ES-I3 (cell line): ENCODE measurements around the gene EPB41L5.
A peak's percentile ranks its signal among the peaks of the same experiment; 100 is the strongest.
"Not testable (repeated sequence)": the region's sequence is repeated elsewhere in the genome, so short reads cannot be mapped to it uniquely, and the experiment has no call there.

ENCODE experiments used
- H3K36me3 ChIP-seq: 2 replicates; pipeline ENCODE4 v1.6.1; 2013; ENCODE audit warnings: mild to moderate bottlenecking, low read length, control low read depth, moderate library complexity; ENCODE audit not compliant: insufficient read depth
- H3K4me1 ChIP-seq: 2 replicates; pipeline ENCODE4 v1.6.1; 2013; ENCODE audit warnings: mild to moderate bottlenecking, control low read depth, low read length; ENCODE audit not compliant: insufficient read depth
- H3K9ac ChIP-seq: 2 replicates; pipeline ENCODE4 v1.6.1; 2013; ENCODE audit warnings: low read depth, mild to moderate bottlenecking, low read length, moderate library complexity
- H3K9me3 ChIP-seq: 2 replicates; pipeline ENCODE4 v1.6.1; 2013; ENCODE audit warnings: mild to moderate bottlenecking, low read length, moderate library complexity; ENCODE audit not compliant: control insufficient read depth, insufficient read depth

Gene EPB41L5

DNA sequence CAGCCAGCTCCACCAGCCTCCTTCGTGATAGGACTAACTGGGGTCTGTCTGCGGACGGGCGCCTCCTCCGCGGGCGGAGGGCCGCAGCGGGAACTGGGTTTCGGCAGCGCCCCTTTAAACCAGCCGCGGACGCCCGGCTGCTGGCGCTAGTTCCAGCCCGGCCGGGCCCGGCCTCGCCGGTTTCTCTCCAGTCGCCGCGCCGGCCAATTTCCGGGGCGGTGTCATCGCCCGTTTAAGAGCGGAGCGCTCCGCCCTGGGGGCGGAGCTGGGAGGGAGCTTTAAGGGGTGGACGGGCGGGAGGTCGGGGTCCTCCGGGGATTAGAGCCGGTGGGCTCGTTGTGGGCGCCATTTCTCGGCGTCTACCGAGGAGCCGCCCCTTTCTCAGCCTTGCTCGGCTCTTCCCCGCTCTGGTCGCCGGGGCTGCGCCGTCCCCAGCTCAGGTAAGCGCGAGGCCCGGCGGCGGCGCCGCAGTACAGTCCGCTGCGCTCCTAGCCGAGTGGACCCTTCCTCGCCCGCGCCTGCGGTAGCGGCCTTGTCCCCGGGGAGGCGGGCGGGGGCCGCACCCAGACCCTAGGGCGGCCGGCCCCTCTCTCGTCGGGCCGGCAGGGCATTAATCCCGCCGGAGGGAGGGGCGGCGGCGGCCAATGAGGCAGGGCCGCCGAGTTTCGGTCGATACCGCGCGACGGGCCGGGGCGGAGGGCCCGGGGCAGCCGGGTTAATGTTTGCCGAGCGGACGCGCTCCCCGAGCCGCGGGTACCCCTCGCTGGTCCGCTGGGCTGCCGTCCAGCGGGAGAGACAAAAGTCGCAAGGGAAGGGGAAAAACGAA is at the start of gene EPB41L5:
Gene EPB41L5 (plus strand): TSS at position 307 of the 826 bp plus-strand sequence. CDS start 6,008 bp downstream, outside the sequence.
- H3K36me3 ChIP-seq, result no peaks in the 10 kb centered on the region
- H3K9ac ChIP-seq, result peak within 1 kb of the TSS; percentile 87
- peaks cover 14% of the 10 kb centered on the region for H3K4me1 ChIP-seq
- no peaks in the 10 kb centered on the region for H3K9me3 ChIP-seq

DNA sequence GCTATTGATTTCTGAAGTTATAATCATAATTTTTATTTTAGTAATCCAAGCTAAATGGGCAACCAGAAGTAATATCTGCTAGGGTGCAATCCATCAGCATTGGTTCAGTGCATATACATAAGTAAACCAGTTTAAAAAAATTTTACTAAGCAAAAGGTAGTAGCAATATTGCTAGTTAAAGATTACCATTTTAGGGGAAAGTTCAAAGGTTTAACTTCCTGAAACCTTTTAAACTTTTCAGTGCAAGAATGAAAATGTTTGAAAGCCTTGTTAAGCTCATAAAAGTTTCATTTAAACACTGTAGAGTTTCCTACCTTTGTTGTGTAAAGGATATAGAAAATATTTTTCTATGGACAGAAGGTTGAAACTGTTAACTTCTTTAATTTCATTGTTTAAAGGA is 31.0 kb upstream of the EPB41L5 start:
- Histone ChIP-seq H3K9ac (no peak overlapping the region), H3K9me3 (no peaks in the 10 kb centered on the region), H3K4me1 (no peaks in the 10 kb centered on the region), H3K36me3 (no peaks in the 10 kb centered on the region; the same call in 1 of the 2 replicates)

DNA sequence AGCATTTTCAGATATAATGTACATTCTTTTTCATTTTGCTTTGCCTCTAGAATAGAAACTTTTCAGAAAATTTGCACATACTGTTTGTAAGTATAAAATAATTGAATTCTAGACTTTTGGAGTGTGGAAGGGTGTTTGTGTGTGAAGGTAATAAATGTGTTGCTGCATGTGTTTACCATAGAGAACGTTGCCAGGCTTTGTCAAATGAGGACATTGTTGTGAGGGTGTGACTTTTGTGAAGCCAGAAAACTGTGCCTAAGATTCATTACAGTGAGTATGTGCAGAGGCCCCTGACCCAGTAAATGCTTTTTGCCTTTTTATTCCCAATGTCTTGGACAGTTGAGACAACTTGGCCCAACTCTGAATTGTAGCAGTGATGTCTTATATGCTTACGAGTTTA is 30.4 kb upstream of the EPB41L5 start:
- Histone ChIP-seq H3K9ac (no peak overlapping the region), H3K4me1 (no peaks in the 10 kb centered on the region), H3K36me3 (no peaks in the 10 kb centered on the region), H3K9me3 (no peaks in the 10 kb centered on the region)

DNA sequence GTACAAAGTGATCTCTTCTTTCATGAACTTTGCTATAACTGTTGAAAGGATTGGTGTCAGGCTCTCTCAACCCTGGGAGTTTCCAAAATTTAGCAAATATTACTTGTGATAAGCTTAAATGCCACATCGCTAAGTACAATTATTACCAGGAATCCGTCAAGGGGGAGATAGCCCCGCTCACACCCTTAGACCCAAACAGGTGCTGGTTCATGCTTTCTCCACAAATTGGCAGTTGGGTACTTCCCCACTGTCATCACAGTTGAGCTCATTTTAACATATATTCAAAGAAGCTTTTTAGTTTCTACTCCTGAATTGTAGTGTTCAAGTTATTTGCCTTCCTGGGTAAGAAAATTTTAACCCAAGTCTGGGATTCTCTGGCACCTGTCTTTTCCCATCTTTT is 29.8 kb upstream of the EPB41L5 start:
- H3K9me3 ChIP-seq, result peaks cover 1% of the 10 kb centered on the region
- no peaks in the 10 kb centered on the region for H3K4me1 ChIP-seq
- H3K9ac ChIP-seq, result no peak overlapping the region
- no peaks in the 10 kb centered on the region for H3K36me3 ChIP-seq

DNA sequence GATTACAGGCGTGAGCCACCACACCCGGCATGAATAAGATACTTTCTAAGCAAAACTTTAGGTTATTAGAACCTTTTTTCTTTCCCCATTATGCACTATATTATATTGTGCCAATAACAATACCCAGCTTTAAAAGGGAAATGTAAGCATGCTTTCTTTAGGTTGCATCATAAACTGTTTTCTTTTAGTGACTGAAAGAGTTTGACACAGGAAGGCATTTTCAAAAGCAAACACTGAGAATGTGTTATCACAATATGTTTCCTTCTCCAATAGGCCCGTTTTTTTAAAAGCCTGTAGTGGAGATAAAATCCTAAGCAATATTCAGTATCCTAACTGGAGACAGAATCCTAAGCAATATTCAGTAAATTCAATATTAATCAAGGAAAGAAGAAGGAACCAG is 16.7 kb upstream of the EPB41L5 start:
- Histone ChIP-seq H3K4me1 (no peaks in the 10 kb centered on the region), H3K36me3 (no peaks in the 10 kb centered on the region), H3K9me3 (no peaks in the 10 kb centered on the region), H3K9ac (no peak overlapping the region)

DNA sequence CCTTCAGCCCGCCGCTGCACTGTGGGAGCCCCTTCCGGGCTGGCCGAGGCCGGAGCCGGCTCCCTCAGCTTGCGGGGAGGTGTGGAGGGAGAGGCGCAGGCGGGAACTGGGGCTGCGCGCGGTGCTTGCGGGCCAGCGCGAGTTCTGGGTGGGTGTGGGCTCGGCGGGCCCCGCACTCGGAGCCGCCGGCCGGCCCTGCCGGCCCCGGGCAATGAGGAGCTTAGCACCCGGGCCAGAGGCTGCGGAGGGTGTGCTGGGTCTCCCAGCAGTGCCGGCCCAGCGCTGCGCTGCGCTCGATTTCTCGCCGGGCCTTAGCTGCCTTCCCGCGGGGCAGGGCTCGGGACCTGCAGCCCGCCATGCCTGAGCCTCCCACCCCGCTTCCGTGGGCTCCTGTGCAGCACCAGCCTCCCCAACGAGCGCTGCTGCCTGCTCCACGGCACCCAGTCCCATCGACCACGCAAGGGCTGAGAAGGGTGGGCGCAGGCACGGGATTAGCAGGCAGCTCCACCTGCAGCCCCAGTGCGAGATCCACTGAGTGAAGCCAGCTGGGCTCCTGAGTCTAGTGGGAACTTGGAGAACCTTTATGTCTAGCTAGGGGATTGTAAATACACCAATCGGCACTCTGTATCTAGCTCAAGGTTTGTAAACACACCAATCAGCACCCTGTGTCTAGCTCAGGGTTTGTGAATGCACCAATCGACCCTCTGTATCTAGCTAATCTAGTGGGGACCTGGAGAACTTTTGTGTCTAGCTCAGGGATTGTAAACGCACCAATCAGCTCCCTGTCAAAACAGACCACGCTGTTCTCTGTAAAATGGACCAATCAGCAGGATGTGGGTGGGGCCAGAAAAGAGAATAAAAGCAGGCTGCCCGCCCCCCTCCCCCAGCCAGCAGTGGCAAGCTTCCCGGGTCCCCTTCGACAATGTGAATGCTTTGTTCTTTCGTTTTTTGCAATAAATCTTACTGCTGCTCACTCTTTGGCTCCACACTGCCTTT is 15.7 kb upstream of the EPB41L5 start:
- not testable (repeated sequence) for H3K9me3 ChIP-seq, H3K36me3 ChIP-seq, H3K4me1 ChIP-seq, H3K9ac ChIP-seq

DNA sequence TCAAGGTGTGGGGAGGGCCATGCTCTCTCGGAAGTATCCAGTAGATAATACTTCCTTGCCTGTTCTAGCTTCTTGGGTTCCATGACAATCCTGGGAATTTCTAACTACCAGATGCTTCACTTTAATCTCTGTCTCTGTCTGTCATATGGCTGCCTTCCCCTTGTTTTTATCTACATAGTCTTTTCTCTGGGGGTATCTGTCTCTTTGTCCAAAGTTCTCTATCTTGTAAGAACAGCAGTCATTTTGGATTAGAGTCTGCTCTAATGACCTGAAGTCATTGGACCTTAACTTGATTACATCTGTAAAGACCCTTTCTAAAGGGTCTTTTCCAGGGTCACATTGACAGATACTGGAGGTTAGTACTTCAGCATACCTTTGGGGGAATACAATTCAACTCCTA is 11.4 kb upstream of the EPB41L5 start:
- no peaks in the 10 kb centered on the region for H3K36me3 ChIP-seq
- no peak overlapping the region for H3K9ac ChIP-seq
- no peaks in the 10 kb centered on the region for H3K9me3 ChIP-seq
- H3K4me1 ChIP-seq, result peaks cover 2% of the 10 kb centered on the region; the same call in 1 of the 2 replicates

DNA sequence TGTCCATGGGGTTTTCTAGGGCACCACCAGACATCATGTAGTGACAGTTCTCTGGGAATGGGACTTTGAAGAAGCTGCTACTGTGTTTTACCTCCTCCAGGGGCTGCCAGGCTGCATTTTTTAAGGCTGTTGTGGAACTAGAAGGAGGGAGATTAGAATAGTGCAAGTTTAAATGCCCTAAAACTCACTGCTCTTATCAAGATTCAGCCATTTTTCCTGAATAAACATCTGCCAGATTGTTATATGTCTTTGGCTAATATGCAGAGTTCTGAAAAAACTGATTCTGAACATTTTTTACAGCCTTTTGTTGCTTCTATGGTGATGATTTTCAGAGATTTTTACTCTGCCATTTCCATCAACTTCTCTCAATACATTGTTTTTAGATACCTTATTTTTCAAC is 8.6 kb upstream of the EPB41L5 start:
- no peaks in the 10 kb centered on the region for H3K9me3 ChIP-seq
- H3K9ac ChIP-seq, result no peak overlapping the region
- H3K4me1 ChIP-seq, result peaks cover 6% of the 10 kb centered on the region; the same call in 1 of the 2 replicates
- H3K36me3 ChIP-seq, result no peaks in the 10 kb centered on the region

DNA sequence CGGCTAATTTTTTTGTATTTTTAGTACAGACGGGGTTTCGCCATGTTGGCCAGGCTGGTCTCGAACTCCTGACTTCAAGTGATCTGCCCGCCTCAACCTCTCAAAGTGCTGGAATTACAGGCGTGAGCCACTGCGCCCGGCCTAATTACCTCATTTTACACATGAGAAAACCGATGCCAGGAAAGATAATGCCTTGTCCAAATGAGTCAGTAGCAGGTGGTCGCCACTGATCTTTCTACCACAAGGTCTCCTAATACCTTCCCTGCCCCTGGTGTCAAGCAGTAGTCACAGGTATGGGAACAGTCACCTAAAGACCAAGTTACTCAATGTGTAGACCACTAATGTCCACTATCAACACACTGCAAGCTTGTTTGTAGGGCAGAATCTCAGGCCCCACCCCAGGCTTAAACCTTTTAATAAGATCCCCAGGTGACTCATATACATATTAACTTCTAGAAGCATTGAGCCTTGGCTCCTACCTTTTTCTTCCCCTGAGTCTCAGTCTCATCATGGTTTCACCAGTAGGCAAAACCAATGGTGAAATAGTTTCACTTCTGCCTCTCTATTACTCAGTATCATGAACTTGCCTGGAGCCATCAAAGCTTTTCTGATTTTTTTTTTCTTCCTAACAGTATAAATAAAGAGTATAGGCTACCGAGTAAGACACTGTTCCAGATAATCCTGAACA is 6.9 kb upstream of the EPB41L5 start:
- peaks cover 6% of the 10 kb centered on the region; the same call in 1 of the 2 replicates for H3K4me1 ChIP-seq
- H3K9ac ChIP-seq, result no peak overlapping the region
- no peaks in the 10 kb centered on the region for H3K36me3 ChIP-seq
- H3K9me3 ChIP-seq, result no peaks in the 10 kb centered on the region

DNA sequence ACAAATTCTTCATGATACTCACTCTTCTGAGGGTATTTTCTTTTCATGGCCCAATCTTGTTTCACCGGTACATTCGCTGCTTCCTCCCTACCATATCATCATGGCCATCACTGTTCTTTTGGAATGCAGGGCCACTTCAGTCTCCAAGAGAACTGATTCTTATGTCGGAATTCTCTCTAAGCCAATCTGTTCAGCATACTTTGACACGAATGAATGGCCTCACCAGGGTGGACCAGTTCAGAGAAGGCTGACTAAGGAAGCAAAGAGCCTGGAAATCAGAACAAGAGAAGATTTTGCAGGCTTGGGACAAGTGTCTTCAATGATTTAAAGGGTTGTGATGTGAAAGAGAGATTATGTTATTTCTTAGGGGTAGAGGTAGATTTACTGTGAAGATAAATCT is 5.0 kb upstream of the EPB41L5 start:
- Histone ChIP-seq H3K9me3 (no peaks in the 10 kb centered on the region), H3K9ac (no peak overlapping the region), H3K4me1 (peaks cover 9% of the 10 kb centered on the region; the same call in 1 of the 2 replicates), H3K36me3 (no peaks in the 10 kb centered on the region)

DNA sequence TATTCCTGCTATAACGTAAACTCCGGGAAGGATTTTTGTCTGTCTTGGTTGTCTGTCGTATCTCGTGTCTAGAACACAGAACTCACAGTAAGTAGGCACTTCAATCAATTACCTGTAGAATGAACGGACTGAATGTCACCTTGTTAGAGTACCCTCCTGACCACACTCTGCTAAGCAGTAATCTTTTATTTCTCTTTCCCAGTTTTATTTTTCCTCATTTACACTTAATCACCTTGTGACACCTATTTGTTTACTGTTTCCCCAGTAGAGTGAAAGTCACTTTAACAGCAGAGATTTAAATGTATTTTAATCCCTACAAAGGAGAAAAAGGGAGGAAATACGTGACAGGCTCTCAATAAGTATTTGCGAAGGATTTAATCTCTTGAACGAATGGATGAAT is 514 bp upstream of the EPB41L5 start:
- H3K4me1 ChIP-seq, result peaks cover 13% of the 10 kb centered on the region
- H3K9ac ChIP-seq, result peak overlapping the region; percentile 87; the same call in 1 of the 2 replicates
- H3K36me3 ChIP-seq, result no peaks in the 10 kb centered on the region
- H3K9me3 ChIP-seq, result no peaks in the 10 kb centered on the region

DNA sequence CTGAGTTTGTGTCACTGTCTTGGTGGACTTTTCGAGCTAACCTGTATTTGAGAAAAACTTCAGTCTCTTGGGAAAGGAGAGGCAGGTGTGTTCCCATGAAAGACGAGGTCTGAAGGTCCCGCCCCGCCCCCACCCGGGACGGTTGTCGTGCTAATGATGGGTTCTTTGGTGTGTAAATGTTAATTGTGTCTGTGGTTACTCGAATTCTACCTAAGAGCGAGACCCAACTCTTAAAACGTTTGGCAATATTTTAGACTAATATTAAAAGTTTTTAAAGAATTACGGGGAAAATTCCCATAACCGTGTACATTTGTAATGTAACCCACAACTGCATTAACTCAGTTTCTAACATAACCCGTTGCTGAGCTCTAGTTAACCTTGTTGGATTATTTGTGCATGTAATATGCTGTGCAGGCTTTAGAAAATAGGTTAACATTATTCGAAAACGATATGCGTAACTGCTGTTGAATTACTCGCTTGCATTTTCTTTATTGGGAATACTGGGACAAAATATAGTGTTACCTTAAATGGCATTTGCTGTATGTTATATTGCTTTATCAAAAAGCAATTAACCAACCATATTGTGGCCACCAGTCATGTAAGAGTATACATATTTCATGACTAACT is 833 bp downstream of the EPB41L5 start:
- H3K4me1 ChIP-seq, result peaks cover 17% of the 10 kb centered on the region
- H3K9me3 ChIP-seq, result no peaks in the 10 kb centered on the region
- peak overlapping the region; percentile 87 for H3K9ac ChIP-seq
- no peaks in the 10 kb centered on the region for H3K36me3 ChIP-seq

DNA sequence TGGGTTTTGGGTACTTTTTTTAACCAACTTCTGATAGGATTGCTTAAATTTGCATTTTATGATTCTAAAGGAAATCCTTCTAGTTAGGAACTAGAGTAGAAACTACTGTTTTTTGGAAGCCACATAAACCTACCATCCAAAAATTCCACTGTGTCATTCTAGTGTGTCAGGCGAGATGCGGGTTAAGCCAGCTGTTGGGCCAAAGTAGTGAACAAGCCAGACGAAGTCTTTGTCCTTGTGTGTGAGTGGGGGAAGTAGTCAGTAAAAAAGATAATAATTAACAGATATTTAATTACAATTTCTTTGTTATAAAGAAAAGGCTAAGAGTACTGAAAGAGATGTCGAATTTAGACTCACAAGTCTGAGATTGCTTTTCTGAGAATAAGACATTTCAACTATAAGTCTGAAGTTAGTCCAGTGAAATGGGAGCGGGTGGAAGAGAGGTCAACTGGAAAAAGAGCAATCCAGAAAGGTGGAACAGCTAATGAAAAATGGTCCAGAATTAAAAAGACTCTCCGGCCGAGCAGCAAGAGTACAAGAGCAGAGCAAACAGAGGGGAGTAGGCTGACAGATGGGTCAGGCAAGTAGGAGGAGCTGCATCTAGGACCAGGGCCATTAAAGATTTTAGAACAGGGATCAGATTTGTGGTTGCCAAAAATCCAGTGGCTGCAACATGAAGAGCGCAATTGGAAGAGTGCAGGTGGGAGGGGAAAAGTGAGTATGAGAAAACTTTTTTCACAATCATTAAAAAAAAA is 1.5 kb downstream of the EPB41L5 start:
- no peaks in the 10 kb centered on the region for H3K9me3 ChIP-seq
- no peaks in the 10 kb centered on the region for H3K36me3 ChIP-seq
- H3K4me1 ChIP-seq, result peaks cover 23% of the 10 kb centered on the region
- peak overlapping the region; percentile 87; the same call in 1 of the 2 replicates for H3K9ac ChIP-seq
